Stomach smooth muscle (tissue), 2 donors: Measurements from ENCODE around the gene PCNX3.

ENCODE experiments used
- H3K27ac ChIP-seq: one replicate; pipeline ENCODE4 v1.7.0; 2013; ENCODE audit warnings: mild to moderate bottlenecking, low read length, inconsistent platforms
- H3K27me3 ChIP-seq, 2 donors: one replicate each; pipeline ENCODE4 v1.7.0; 2013; ENCODE audit warnings: low read length in 2 of 2; ENCODE audit not compliant: insufficient read depth in 2 of 2, control insufficient read depth in 1 of 2
- H3K36me3 ChIP-seq, 2 donors: one replicate each; pipeline ENCODE4 v1.7.0; 2013; ENCODE audit warnings: low read length in 2 of 2; ENCODE audit not compliant: control insufficient read depth in 2 of 2, insufficient read depth in 2 of 2
- H3K4me1 ChIP-seq: one replicate; pipeline ENCODE4 v1.7.0; 2013; ENCODE audit warnings: low read length; ENCODE audit not compliant: control insufficient read depth, insufficient read depth
- H3K4me3 ChIP-seq, 2 donors: one replicate each; pipeline ENCODE4 v1.7.0; 2013; ENCODE audit warnings: low read length in 2 of 2
- H3K9ac ChIP-seq, 2 donors: one replicate each; pipeline ENCODE4 v1.7.0; 2013; ENCODE audit warnings: low read length in 2 of 2, mild to moderate bottlenecking in 1 of 2
- H3K9me3 ChIP-seq, 2 donors: one replicate each; pipeline ENCODE4 v1.7.0; 2013; ENCODE audit warnings: low read length in 2 of 2; ENCODE audit not compliant: control insufficient read depth in 2 of 2
- donor health status: healthy.
- donor health status: Pancreatic carcinoma.

Gene PCNX3

GRCh38 chr11:65574811-65575567, 40.6 kb upstream of the PCNX3 start:
- Histone ChIP-seq H3K36me3 (peaks cover 15 to 18% of the 10 kb centered on the region in 2 donors), H3K9me3 (no peaks in the 10 kb centered on the region), H3K4me1 (peaks cover 79% of the 10 kb centered on the region), H3K27me3 (no peaks in the 10 kb centered on the region), H3K27ac (peak overlapping the region; percentile 84), H3K9ac (peak overlapping the region; percentile 60 to 62), H3K4me3 (peak overlapping the region; percentile 64 to 96)

GRCh38 chr11:65575568-65576231, 39.9 kb upstream of the PCNX3 start, which contains the start of gene EHBP1L1:
Gene EHBP1L1 (plus strand): TSS chr11:65576053. CDS start chr11:65576303, 250 bp downstream.
- H3K4me1 ChIP-seq, result peaks cover 77% of the 10 kb centered on the region
- peak within 1 kb of the TSS; percentile 86 to 96 for H3K4me3 ChIP-seq
- H3K9me3 ChIP-seq, result no peaks in the 10 kb centered on the region
- no peaks in the 10 kb centered on the region for H3K27me3 ChIP-seq
- peak within 1 kb of the TSS; percentile 95 to 97 for H3K9ac ChIP-seq
- peak within 1 kb of the TSS; percentile 97 for H3K27ac ChIP-seq
- peaks cover 22 to 25% of the 10 kb centered on the region in 2 donors for H3K36me3 ChIP-seq

GRCh38 chr11:65576232-65576866, 39.2 kb upstream of the PCNX3 start:
- H3K9me3 ChIP-seq, result no peaks in the 10 kb centered on the region
- H3K4me1 ChIP-seq, result peaks cover 71% of the 10 kb centered on the region
- H3K9ac ChIP-seq, result peak overlapping the region; percentile 95 to 97
- H3K4me3 ChIP-seq, result peak overlapping the region; percentile 86 to 90
- no peaks in the 10 kb centered on the region for H3K27me3 ChIP-seq
- peaks cover 28 to 30% of the 10 kb centered on the region in 2 donors for H3K36me3 ChIP-seq
- peak overlapping the region; percentile 97 for H3K27ac ChIP-seq

GRCh38 chr11:65576867-65577755, 38.5 kb upstream of the PCNX3 start:
- H3K27me3 ChIP-seq, result no peaks in the 10 kb centered on the region
- H3K4me1 ChIP-seq, result peaks cover 64% of the 10 kb centered on the region
- H3K36me3 ChIP-seq, result peaks cover 34 to 37% of the 10 kb centered on the region in 2 donors
- H3K9me3 ChIP-seq, result no peaks in the 10 kb centered on the region
- H3K9ac ChIP-seq, result peak overlapping the region; percentile 95 to 97
- H3K27ac ChIP-seq, result peak overlapping the region; percentile 97
- H3K4me3 ChIP-seq, result peak overlapping the region; percentile 86 to 90

- peak overlapping the region; percentile 86 to 90 for H3K4me3 ChIP-seq
- peak overlapping the region; percentile 97 for H3K27ac ChIP-seq
- H3K9ac ChIP-seq, result peak overlapping the region; percentile 95 to 97
- H3K27me3 ChIP-seq, result no peaks in the 10 kb centered on the region
- no peaks in the 10 kb centered on the region for H3K9me3 ChIP-seq
- peaks cover 39 to 44% of the 10 kb centered on the region in 2 donors for H3K36me3 ChIP-seq
- H3K4me1 ChIP-seq, result peaks cover 64% of the 10 kb centered on the region
Measured at GRCh38 chr11:65577756-65578109, 37.8 kb upstream of the PCNX3 start.

DNA sequence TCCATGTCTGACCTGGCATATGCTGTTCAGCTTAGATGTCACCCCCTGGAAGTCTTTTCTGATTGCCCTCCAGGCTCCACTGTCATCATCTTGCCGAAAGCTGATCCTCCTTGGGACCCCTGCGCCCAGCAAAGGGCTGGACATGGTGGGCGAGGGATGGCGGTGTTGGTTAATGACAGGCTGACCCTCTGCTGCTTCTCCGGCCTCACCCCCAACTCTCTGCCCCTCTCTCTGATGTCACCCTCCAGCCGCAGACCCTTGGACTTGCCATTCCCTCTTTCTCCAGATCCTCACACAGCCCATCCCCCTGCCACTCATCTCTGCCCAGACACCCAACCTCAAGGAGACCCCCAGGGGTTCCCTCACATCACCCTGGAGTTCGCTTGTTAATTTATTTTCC, 37.4 kb upstream of the PCNX3 start:
- peak overlapping the region; percentile 95 to 97 for H3K9ac ChIP-seq
- no peaks in the 10 kb centered on the region for H3K9me3 ChIP-seq
- peak overlapping the region; percentile 97 for H3K27ac ChIP-seq
- no peaks in the 10 kb centered on the region for H3K27me3 ChIP-seq
- peak overlapping the region; percentile 86 to 90 for H3K4me3 ChIP-seq
- H3K36me3 ChIP-seq, result peaks cover 40 to 46% of the 10 kb centered on the region in 2 donors
- peaks cover 61% of the 10 kb centered on the region for H3K4me1 ChIP-seq

DNA sequence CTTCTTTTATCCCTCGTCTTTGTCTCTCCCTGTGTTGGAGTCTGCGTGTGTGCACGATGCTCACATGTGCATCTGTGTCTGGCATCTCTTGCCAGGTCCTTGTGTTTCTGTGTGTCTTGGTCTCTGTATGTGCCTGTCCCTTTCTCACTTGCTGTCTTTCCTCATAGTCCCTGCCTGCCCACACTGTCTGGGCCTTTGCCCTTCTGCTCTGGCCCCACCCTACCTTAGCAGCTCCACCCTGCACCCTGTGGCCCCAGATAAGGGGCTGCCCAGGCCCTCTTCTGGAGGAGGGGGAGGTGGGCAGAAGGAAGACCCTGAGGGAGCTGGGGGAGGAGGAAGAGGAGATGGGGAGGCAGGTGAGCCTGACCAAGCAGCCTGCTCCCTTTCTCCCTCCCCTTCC, 36.9 kb upstream of the PCNX3 start:
- Histone ChIP-seq H3K4me3 (peak overlapping the region in 1 of 2 donors; percentile 90), H3K9me3 (no peaks in the 10 kb centered on the region), H3K36me3 (peaks cover 39 to 46% of the 10 kb centered on the region in 2 donors), H3K4me1 (peaks cover 56% of the 10 kb centered on the region), H3K9ac (peak overlapping the region; percentile 95 to 97), H3K27me3 (no peaks in the 10 kb centered on the region), H3K27ac (peak overlapping the region; percentile 97)

- Histone ChIP-seq H3K36me3 (peaks cover 44 to 46% of the 10 kb centered on the region in 2 donors), H3K4me3 (no peak overlapping the region), H3K27ac (peak overlapping the region; percentile 97), H3K9ac (no peak overlapping the region), H3K4me1 (peaks cover 54% of the 10 kb centered on the region), H3K27me3 (no peaks in the 10 kb centered on the region), H3K9me3 (no peaks in the 10 kb centered on the region)
Measured at GRCh38 chr11:65579291-65579690, 36.3 kb upstream of the PCNX3 start.

- peak overlapping the region; percentile 58 for H3K27ac ChIP-seq
- no peaks in the 10 kb centered on the region for H3K27me3 ChIP-seq
- H3K4me3 ChIP-seq, result no peak overlapping the region
- no peak overlapping the region for H3K9ac ChIP-seq
- H3K4me1 ChIP-seq, result peaks cover 55% of the 10 kb centered on the region
- H3K36me3 ChIP-seq, result peaks cover 45 to 49% of the 10 kb centered on the region in 2 donors
- no peaks in the 10 kb centered on the region for H3K9me3 ChIP-seq
Measured at GRCh38 chr11:65580031-65580692, 35.4 kb upstream of the PCNX3 start.
